ENCODE measurements around the gene PHACTR3. TPM values are rescaled to one million over a fixed set of nuclear protein-coding genes. Genes with fewer than 3 reads are reported as not detected.

Gene PHACTR3
- total RNA-seq, 2 donors from 2014 or later = 0.13 TPM; not detected in 1

DNA sequence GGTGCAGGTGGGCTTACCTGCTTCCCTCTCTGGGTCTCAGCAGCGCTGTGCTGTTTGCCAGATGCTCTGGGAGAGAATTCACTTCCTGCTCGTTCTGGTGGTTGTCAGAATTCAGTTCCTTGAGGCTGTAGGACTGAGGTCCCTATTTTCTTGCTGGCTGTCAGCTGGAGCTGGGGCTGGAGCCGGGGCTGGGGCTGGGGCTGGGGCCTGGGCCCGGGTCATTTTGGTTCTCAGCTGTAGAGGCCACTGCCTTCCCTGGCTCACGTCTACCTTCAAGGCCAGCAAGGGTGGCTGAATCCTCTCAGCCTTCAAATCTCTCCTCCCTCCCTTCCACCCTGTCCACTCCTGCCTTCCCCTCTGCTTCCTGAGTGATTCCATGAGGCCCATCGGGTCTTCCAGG is 16.8 kb upstream of the PHACTR3 start:
- Histone ChIP-seq H3K27me3 (ENCODE audit: control insufficient read depth, insufficient read depth, low read length, poor library complexity, severe bottlenecking) (peaks cover under 1% of the 10 kb centered on the region), H3K36me3 (ENCODE audit: control insufficient read depth, insufficient read depth, low read length) (no peaks in the 10 kb centered on the region), H3K4me3 (ENCODE audit: low read length) (no peak overlapping the region), H3K9me3 (ENCODE audit: control insufficient read depth, low read length) (no peaks in the 10 kb centered on the region), H3K9ac (ENCODE audit: extremely low read depth, low read length, poor library complexity, severe bottlenecking) (no peak overlapping the region), H3K27ac (ENCODE audit: low read depth, low read length) (no peak overlapping the region), H3K4me1 (ENCODE audit: control insufficient read depth, insufficient read depth, low read length) (no peaks in the 10 kb centered on the region)
- WGBS, 2 experiments (ENCODE audit: insufficient coverage in 1 of 2, insufficient read length in 1 of 2) = 75 to 78% methylated on average over 3 to 6 of the region's 6 CpGs
- TF ChIP-seq, protein P1, sequence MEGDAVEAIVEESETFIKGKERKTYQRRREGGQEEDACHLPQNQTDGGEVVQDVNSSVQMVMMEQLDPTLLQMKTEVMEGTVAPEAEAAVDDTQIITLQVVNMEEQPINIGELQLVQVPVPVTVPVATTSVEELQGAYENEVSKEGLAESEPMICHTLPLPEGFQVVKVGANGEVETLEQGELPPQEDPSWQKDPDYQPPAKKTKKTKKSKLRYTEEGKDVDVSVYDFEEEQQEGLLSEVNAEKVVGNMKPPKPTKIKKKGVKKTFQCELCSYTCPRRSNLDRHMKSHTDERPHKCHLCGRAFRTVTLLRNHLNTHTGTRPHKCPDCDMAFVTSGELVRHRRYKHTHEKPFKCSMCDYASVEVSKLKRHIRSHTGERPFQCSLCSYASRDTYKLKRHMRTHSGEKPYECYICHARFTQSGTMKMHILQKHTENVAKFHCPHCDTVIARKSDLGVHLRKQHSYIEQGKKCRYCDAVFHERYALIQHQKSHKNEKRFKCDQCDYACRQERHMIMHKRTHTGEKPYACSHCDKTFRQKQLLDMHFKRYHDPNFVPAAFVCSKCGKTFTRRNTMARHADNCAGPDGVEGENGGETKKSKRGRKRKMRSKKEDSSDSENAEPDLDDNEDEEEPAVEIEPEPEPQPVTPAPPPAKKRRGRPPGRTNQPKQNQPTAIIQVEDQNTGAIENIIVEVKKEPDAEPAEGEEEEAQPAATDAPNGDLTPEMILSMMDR (conservative IDR thresholded peaks at IDR 0.05) = no peak
- no peaks in the 10 kb centered on the region for H3K9me3 Mint-ChIP-seq
- peaks cover 63% of the 10 kb centered on the region for H3K27me3 Mint-ChIP-seq (ENCODE audit: insufficient read depth)
- no peak overlapping the region for H3K4me3 Mint-ChIP-seq
- no peaks in the 10 kb centered on the region for H3K36me3 Mint-ChIP-seq (ENCODE audit: low read depth)
- H3K27ac Mint-ChIP-seq = no peak overlapping the region
- DNase-seq = no peak
- H3K4me1 Mint-ChIP-seq = peaks cover 2% of the 10 kb centered on the region

DNA sequence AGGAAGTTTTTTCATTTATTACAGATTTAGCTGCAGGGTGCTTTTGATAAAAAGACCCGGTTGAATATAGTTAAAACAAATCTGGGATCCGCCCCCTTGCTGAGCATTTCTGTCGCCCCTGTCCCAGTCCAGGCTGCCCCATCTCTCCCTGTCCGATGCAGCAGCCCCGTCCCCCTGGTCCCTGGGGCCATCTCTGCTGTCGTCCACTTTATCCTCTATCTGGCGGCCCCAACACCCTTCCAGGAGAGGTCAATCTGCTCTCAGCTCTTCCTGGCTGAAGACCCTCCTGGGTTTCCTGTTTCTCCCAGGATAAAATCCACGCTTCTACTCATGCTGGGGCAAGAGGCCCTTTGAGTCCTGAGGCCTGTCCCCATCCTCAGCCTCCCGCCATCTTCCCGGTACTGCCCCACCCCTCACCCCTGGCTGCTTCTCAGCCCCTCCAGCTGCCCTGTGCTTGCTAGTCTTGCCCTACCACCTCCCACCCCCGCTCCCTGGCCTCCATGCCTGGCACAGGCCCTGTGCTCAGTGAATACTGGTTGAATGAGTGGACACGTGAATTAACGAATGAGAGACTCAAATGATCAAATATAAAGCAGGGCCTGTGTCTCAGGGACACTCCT is 16.0 kb upstream of the PHACTR3 start:
- DNase-seq = no peak
- no peaks in the 10 kb centered on the region for H3K36me3 Mint-ChIP-seq (ENCODE audit: low read depth)
- H3K9me3 ChIP-seq (ENCODE audit: control insufficient read depth, low read length) = no peaks in the 10 kb centered on the region
- H3K4me3 Mint-ChIP-seq = no peak overlapping the region
- no peaks in the 10 kb centered on the region for H3K4me1 Mint-ChIP-seq
- H3K27me3 ChIP-seq (ENCODE audit: control insufficient read depth, insufficient read depth, low read length, poor library complexity, severe bottlenecking) = peaks cover 8% of the 10 kb centered on the region
- no peak overlapping the region for H3K27ac Mint-ChIP-seq
- H3K36me3 ChIP-seq (ENCODE audit: control insufficient read depth, insufficient read depth, low read length) = no peaks in the 10 kb centered on the region
- H3K4me3 ChIP-seq (ENCODE audit: low read length) = no peak overlapping the region
- H3K9ac ChIP-seq (ENCODE audit: extremely low read depth, low read length, poor library complexity, severe bottlenecking) = no peak overlapping the region
- 83 to 86% methylated on average over 11 to 13 of the region's 13 CpGs for WGBS, 2 experiments (ENCODE audit: insufficient coverage in 1 of 2, insufficient read length in 1 of 2)
- peaks cover 67% of the 10 kb centered on the region for H3K27me3 Mint-ChIP-seq (ENCODE audit: insufficient read depth)
- TF ChIP-seq, protein P1 (conservative IDR thresholded peaks at IDR 0.05) = no peak
- H3K4me1 ChIP-seq (ENCODE audit: control insufficient read depth, insufficient read depth, low read length) = no peaks in the 10 kb centered on the region
- no peaks in the 10 kb centered on the region for H3K9me3 Mint-ChIP-seq
- no peak overlapping the region for H3K27ac ChIP-seq (ENCODE audit: low read depth, low read length)

DNA sequence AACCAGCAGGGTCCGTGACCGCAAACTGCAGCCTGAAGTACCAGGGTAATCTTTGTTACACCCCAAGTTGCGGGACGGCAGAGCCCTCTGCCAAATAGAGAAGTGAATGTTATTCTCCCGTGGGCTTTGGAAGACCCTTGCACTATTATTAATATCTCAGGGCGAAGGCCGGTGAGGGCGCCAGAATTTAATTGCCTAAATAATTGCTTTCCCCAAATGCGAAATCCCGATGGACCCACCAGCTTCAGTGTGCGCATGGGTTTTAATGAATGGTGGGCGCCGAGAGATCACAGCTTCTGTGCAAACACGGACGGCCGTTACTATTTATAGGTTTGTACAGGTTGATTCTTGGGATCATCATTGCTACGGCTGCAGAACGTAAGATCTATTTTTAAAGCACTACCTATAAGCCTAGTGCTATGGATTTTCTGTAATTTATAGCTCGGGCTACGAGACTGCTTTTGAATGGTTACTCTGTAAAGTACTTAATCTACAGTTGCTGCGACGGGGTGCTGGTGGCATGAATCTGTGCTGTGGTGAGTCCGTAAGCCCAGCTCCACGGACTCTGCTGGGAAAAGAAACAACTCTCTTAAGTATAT is 15.2 kb upstream of the PHACTR3 start:
- WGBS, 2 experiments (ENCODE audit: insufficient coverage in 1 of 2, insufficient read length in 1 of 2) = 94 to 97% methylated on average over 16 to 24 of the region's 24 CpGs
- Histone ChIP-seq H3K9me3 (ENCODE audit: control insufficient read depth, low read length) (peaks cover 1% of the 10 kb centered on the region), H3K4me3 (ENCODE audit: low read length) (no peak overlapping the region), H3K27ac (ENCODE audit: low read depth, low read length) (no peak overlapping the region), H3K9ac (ENCODE audit: extremely low read depth, low read length, poor library complexity, severe bottlenecking) (no peak overlapping the region), H3K36me3 (ENCODE audit: control insufficient read depth, insufficient read depth, low read length) (no peaks in the 10 kb centered on the region), H3K4me1 (ENCODE audit: control insufficient read depth, insufficient read depth, low read length) (no peaks in the 10 kb centered on the region), H3K27me3 (ENCODE audit: control insufficient read depth, insufficient read depth, low read length, poor library complexity, severe bottlenecking) (peaks cover 16% of the 10 kb centered on the region)
- no peak overlapping the region for H3K4me3 Mint-ChIP-seq
- no peaks in the 10 kb centered on the region for H3K36me3 Mint-ChIP-seq (ENCODE audit: low read depth)
- TF ChIP-seq, protein P1 (conservative IDR thresholded peaks at IDR 0.05) = no peak
- no peaks in the 10 kb centered on the region for H3K9me3 Mint-ChIP-seq
- no peaks in the 10 kb centered on the region for H3K4me1 Mint-ChIP-seq
- H3K27me3 Mint-ChIP-seq (ENCODE audit: insufficient read depth) = peaks cover 70% of the 10 kb centered on the region
- no peak overlapping the region for H3K27ac Mint-ChIP-seq
- no peak for DNase-seq
